ENCODE measurements around the gene MBOAT2.

- TF ChIP-seq CTCF (conservative IDR thresholded peaks at IDR 0.05 in 1 of 2, IDR thresholded peaks at IDR 0.05 in 1 of 2; ENCODE audit: extremely low read depth in 1 of 2, insufficient read depth in 1 of 2, low read depth in 1 of 2, low read length in 2 of 2) (no peak), EZH2 (IDR thresholded peaks at IDR 0.05; ENCODE audit: borderline replicate concordance, low read length) (no peak)
Measured at GRCh38 chr2:8855010-8855409, 148.5 kb downstream of the MBOAT2 start.
